ENCODE measurements around the gene SLC6A20.

Gene SLC6A20

GRCh38 chr3:45716790-45717336, 79.5 kb downstream of the SLC6A20 start:
- no peak for DNase-seq (ENCODE audit: low spot score)

DNA sequence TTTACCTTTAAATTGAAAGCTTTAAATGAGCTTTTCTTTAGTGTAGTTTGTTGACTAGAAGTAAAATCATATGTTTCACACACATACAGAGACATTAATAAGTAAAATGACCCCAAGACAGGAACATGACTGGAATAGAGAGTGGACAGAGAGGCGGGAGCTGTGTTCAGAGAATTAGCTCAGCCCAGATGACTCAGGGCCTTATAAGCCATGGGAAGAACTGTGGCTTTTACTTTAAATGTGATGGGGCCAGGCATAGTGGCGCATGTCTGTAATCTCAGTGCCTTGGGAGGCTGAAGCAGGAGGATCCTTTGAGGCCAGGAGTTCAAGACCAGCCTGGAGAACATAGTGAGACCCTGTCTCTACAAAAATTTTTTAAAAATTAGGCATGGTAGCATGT, 80.4 kb downstream of the SLC6A20 start:
- no peak for DNase-seq (ENCODE audit: low spot score)

DNA sequence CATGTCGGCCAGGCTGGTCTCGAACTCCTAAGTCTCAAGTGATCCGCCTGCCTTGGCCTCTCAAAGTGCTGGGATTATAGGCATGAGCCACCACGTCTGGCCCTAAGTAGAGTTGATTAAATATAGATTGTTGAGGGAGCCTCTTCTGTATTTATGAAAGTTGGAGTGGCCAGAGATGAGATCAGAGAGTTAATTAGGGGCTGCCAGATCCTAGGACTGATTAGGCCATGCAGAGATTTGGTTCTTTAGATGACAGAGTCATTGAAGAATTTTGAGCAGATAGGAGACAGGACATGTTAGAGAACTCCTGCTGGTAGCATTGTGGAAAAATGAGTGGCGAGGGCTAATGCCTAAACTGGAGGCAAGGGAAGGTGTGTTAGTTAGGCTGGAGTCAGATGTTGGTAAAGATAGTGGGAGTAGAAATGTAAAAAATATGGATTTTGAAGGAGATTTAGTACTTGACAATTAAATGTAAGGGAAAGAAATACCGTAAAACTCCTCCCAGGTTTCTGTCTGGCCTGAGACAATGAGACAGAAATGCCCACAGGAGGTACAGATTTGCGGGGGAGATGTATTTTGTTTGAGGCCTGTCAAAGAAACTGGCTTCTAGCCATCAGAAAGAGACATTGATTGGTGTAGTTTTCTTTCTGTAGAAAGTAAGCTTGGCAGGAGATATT, 83.8 kb downstream of the SLC6A20 start:
- no peak for DNase-seq (ENCODE audit: low spot score)

DNA sequence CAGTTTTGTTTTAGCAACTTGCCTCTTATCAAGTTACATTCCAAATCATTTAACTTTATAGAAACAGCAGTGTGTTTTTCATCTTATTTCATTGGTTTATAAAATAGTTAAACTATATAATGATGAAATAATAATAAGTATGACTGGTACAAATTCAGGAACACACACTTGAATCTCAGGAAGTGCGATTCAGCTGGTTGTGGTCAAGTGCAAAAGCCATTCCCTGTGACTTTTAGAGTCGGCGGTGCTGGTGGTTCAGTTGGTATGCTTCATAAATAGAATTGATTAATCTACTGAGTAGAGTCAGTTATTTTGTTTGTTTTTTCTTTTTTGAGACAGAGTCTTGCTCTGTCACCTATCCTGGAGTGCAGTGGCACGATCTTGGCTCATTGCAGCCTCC, 84.4 kb downstream of the SLC6A20 start:
- no peak for DNase-seq (ENCODE audit: low spot score)

DNA sequence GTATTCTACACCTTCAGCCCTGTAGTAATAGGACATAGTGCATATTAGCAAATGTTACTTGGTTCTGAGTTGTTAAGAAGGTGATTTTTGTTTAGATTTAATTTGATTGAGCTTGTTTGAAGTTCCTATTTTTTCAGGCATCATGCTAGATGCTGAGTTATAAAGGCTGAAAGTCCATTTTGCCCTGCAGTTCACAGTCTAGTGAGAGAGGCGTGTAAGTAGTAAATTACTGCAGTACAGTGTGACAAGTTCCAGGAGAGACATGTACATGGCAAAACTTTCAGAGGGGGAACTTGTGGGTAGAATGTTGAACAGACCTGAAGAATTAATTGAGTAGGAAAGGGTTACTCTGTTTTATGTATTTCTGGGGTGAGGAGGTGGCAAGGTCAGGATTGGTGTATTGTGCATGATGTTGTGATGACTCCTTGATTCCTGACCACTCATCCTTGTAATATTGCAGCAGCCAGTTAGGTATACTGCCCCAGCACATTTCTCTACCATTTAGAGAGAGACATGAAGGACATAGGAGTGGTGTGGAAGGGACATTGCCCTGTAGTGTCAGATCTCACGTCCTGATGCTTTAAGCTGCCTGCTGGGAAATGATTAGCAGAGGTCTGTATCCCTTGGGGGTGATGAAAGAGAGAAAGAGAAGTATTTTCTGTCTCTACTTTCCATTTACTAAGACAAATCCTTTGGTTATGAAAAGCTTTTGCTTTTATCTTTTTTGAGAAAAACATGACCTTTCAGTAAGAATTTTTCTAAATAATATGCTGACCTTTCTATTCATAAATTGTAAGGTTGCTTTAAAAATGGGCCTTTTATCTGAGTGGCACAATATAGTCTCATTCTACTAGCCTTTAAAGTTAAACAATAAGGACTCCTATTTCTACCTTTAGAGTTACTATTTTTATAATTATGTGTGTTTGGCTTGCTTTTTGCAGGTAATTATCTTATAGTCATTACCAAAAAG, 90.2 kb downstream of the SLC6A20 start:
- DNase-seq (ENCODE audit: low spot score): no peak
